IMR-90 (cell line): ENCODE results near the gene IQUB. TPM values are rescaled to one million over a fixed set of nuclear protein-coding genes. Genes with fewer than 3 reads are reported as not detected.

Experiments used
- ATAC-seq: fragments of 200-7000 bp; cut with Tn5 transposase; 2 replicates; pipeline ENCODE4 v1.9.1; 2020; ENCODE audit warnings: low read depth, mild to moderate bottlenecking, moderate library complexity
- BruUV-seq: library from RNA; stranded (reverse); fragments of 400-500 nt; replicated peaks from 2 replicates; lab custom pipeline; 2021; lab: Mats Ljungman, UMichigan
- CTCF ChIA-PET: fragments of 300-600 bp; formaldehyde crosslinking; extraction: SDS; loops from one replicate; lab custom pipeline; 2021; ENCODE audit warnings: antibody characterized with exemption; lab: Yijun Ruan, JAX
- POLR2A ChIA-PET: fragments of 300-600 bp; sonication (Branson Sonifier 250); formaldehyde crosslinking; loops from one replicate; lab custom pipeline; 2022; ENCODE audit warnings: antibody characterized with exemption; ENCODE audit not compliant: unreplicated experiment; lab: Charles Lee
- DNase-seq: peaks from one replicate; pipeline ENCODE4 v3.0.0; 2013
- H2AFZ ChIP-seq: replicated peaks from 2 replicates; pipeline ENCODE3; 2013; ENCODE audit warnings: low read length, mild to moderate bottlenecking; ENCODE audit not compliant: poor library complexity
- H2AK5ac ChIP-seq: 2 replicates; pipeline ENCODE4 v1.6.1; 2013; ENCODE audit warnings: low read depth, low read length, inconsistent platforms
- H2AK9ac ChIP-seq: replicated peaks from 2 replicates; pipeline ENCODE3; 2013; ENCODE audit warnings: mild to moderate bottlenecking, low read depth, low read length, moderate library complexity; ENCODE audit not compliant: poor library complexity
- H2BK120ac ChIP-seq: 2 replicates; pipeline ENCODE4 v1.6.1; 2013; ENCODE audit warnings: low read depth, low read length, inconsistent platforms
- H2BK15ac ChIP-seq: 3 replicates; pipeline ENCODE4 v1.6.1; 2013; ENCODE audit warnings: low read depth, low read length, inconsistent platforms
- H2BK20ac ChIP-seq: 2 replicates; pipeline ENCODE4 v1.6.1; 2013; ENCODE audit warnings: low read depth, mild to moderate bottlenecking, inconsistent platforms, low read length, moderate library complexity
- H2BK5ac ChIP-seq: 2 replicates; pipeline ENCODE4 v1.6.1; 2013; ENCODE audit warnings: mild to moderate bottlenecking, low read depth, low read length, inconsistent platforms; ENCODE audit not compliant: poor library complexity, severe bottlenecking
- H3K14ac ChIP-seq: replicated peaks from 2 replicates; pipeline ENCODE4 v1.6.1; 2013; ENCODE audit warnings: low read depth, low read length, inconsistent platforms
- H3K18ac ChIP-seq: 2 replicates; pipeline ENCODE4 v1.6.1; 2013; ENCODE audit warnings: low read depth, low read length, control low read depth
- H3K23ac ChIP-seq: 2 replicates; pipeline ENCODE4 v1.6.1; 2013; ENCODE audit warnings: low read depth, low read length, inconsistent platforms
- H3K27ac ChIP-seq: 2 replicates; pipeline ENCODE4 v1.5.1; 2013; ENCODE audit warnings: mild to moderate bottlenecking, control low read depth, low read length; ENCODE audit not compliant: insufficient read depth
- H3K27me3 ChIP-seq: 2 replicates; pipeline ENCODE4 v1.6.1; 2013; ENCODE audit warnings: low read length; ENCODE audit not compliant: control insufficient read depth, insufficient read depth
- H3K36me3 ChIP-seq: 2 replicates; pipeline ENCODE4 v1.6.1; 2013; ENCODE audit warnings: low read length, mixed read lengths; ENCODE audit not compliant: control insufficient read depth, insufficient read depth
- H3K4ac ChIP-seq: 2 replicates; pipeline ENCODE4 v1.6.1; 2013; ENCODE audit warnings: low read depth, low read length, inconsistent platforms
- H3K4me1 ChIP-seq: 2 replicates; pipeline ENCODE4 v1.6.1; 2013; ENCODE audit warnings: low read length, mixed read lengths; ENCODE audit not compliant: control insufficient read depth, insufficient read depth
- H3K4me2 ChIP-seq: 2 replicates; pipeline ENCODE4 v1.6.1; 2013; ENCODE audit warnings: low read depth, mild to moderate bottlenecking, control low read depth, low read length, moderate library complexity
- H3K4me3 ChIP-seq: 2 replicates; pipeline ENCODE4 v1.5.1; 2013; ENCODE audit warnings: low read depth, mild to moderate bottlenecking, control low read depth, low read length, moderate library complexity; ENCODE audit not compliant: insufficient read depth
- H3K56ac ChIP-seq: 2 replicates; pipeline ENCODE4 v1.6.1; 2013; ENCODE audit warnings: low read length, inconsistent platforms; ENCODE audit not compliant: insufficient read depth; ENCODE audit errors: extremely low read depth
- H3K79me1 ChIP-seq, 2 experiments: 2 replicates each; pipeline ENCODE4 v1.6.1; 2013; ENCODE audit warnings: low read length in 2 of 2, inconsistent platforms in 1 of 2, low read depth in 1 of 2
- H3K9ac ChIP-seq: 2 replicates; pipeline ENCODE4 v1.6.1; 2013; ENCODE audit warnings: low read depth, low read length, control low read depth
- H3K9me1 ChIP-seq: 2 replicates; pipeline ENCODE4 v1.6.1; 2013; ENCODE audit warnings: low read length, inconsistent platforms; ENCODE audit not compliant: insufficient read depth
- H3K9me3 ChIP-seq: 2 replicates; pipeline ENCODE4 v1.6.1; 2013; ENCODE audit warnings: low read length; ENCODE audit not compliant: control insufficient read depth, insufficient read depth
- H4K20me1 ChIP-seq: 2 replicates; pipeline ENCODE4 v1.6.1; 2013; ENCODE audit warnings: low read length, inconsistent platforms; ENCODE audit not compliant: insufficient read depth
- H4K5ac ChIP-seq: 2 replicates; pipeline ENCODE4 v1.6.1; 2013; ENCODE audit warnings: mild to moderate bottlenecking, low read depth, low read length, control low read depth
- H4K8ac ChIP-seq, 2 experiments: 2 replicates each; pipeline ENCODE4 v1.6.1; 2013; ENCODE audit warnings: low read depth in 2 of 2, low read length in 2 of 2, control low read depth in 1 of 2, inconsistent platforms in 1 of 2
- H4K91ac ChIP-seq: 2 replicates; pipeline ENCODE4 v1.6.1; 2013; ENCODE audit warnings: low read depth, low read length, inconsistent platforms; ENCODE audit not compliant: insufficient read depth
- BHLHE40 ChIP-seq: fragments of 150-350 bp; IDR thresholded peaks from 2 replicates; pipeline ENCODE4 v1.6.1; 2016; ENCODE audit warnings: mild to moderate bottlenecking, low read depth, low read length
- CEBPB ChIP-seq: IDR thresholded peaks from 2 replicates; pipeline ENCODE4 v1.6.1; 2012; ENCODE audit warnings: low read depth, low read length, improper control_type of control experiment
- FOS ChIP-seq: fragments of 150-350 bp; IDR thresholded peaks from 2 replicates; pipeline ENCODE4 v1.6.1; 2016; ENCODE audit warnings: low read depth, low read length
- MAFK ChIP-seq: IDR thresholded peaks from 2 replicates; pipeline ENCODE4 v1.6.1; 2012; ENCODE audit warnings: low read depth, low read length, improper control_type of control experiment
- MAZ ChIP-seq: IDR thresholded peaks from 2 replicates; pipeline ENCODE4 v1.6.1; 2012; ENCODE audit warnings: low read depth, mild to moderate bottlenecking, low read length, improper control_type of control experiment, moderate library complexity, borderline replicate concordance
- MXI1 ChIP-seq: IDR thresholded peaks from 2 replicates; pipeline ENCODE4 v1.6.1; 2012; ENCODE audit warnings: low read depth, mild to moderate bottlenecking, low read length, moderate library complexity, borderline replicate concordance
- POLR2A ChIP-seq: IDR thresholded peaks from 2 replicates; pipeline ENCODE4 v1.6.1; 2012; ENCODE audit warnings: mild to moderate bottlenecking, low read depth, low read length
- RAD21 ChIP-seq: IDR thresholded peaks from 2 replicates; pipeline ENCODE4 v1.6.1; 2012; ENCODE audit warnings: low read length, improper control_type of control experiment
- RCOR1 ChIP-seq: IDR thresholded peaks from 2 replicates; pipeline ENCODE4 v1.6.1; 2012; ENCODE audit warnings: mild to moderate bottlenecking, low read length, improper control_type of control experiment; ENCODE audit not compliant: insufficient replicate concordance
- RFX5 ChIP-seq: IDR thresholded peaks from 2 replicates; pipeline ENCODE4 v1.8.0; 2012; ENCODE audit warnings: low read depth, mild to moderate bottlenecking, low read length, moderate library complexity
- SMC3 ChIP-seq: fragments of 150-350 bp; IDR thresholded peaks from 2 replicates; pipeline ENCODE4 v1.6.1; 2016; ENCODE audit warnings: low read depth, mild to moderate bottlenecking, antibody characterized with exemption, low read length, moderate library complexity
- USF2 ChIP-seq: fragments of 150-350 bp; IDR thresholded peaks from 2 replicates; pipeline ENCODE4 v1.6.1; 2017; ENCODE audit warnings: mild to moderate bottlenecking, antibody characterized with exemption, low read length, low read depth
- WGBS, 2 experiments: methylation state at CpG; one replicate each; pipeline versions ENCODE4 v1.1.5 to v1.1.7; 2013; ENCODE audit warnings: missing lambda C conversion rate in 2 of 2; ENCODE audit not compliant: insufficient read length in 1 of 2; ENCODE audit errors: extremely low coverage in 2 of 2; 5-methylcytosine and 5-hydroxymethylcytosine counted together
- dilution Hi-C: fragments of 300-500 bp; cut with HindIII; formaldehyde crosslinking; loops from one replicate; pipeline ENCODE4 v1.14.3; 2018; ENCODE audit warnings: low sequenced_read_pairs; ENCODE audit not compliant: unreplicated experiment
- in situ Hi-C: fragments of 300-500 bp; cut with MboI; formaldehyde crosslinking; loops from 3 replicates; pipeline ENCODE4 v1.14.3; 2019; ENCODE audit warnings: low sequenced_read_pairs, inconsistent platforms, mixed read lengths
- intact Hi-C: fragments of 100-400 bp; cut with micrococcal nuclease; formaldehyde crosslinking; loops from 2 replicates; pipeline ENCODE4 v1.10.0; 2022
- polyA plus RNA-seq, 3 experiments: library from polyadenylated mRNA; depleted of rRNA; stranded (reverse); fragments of >200 nt; gene quantifications; 2 replicates each; pipeline ENCODE4 v1.2.3, GENCODE V29; 2012; ENCODE audit warnings: low replicate concordance in 1 of 3
- total RNA-seq: library from RNA; depleted of rRNA; stranded (reverse); fragments of >200 nt; gene quantifications from 2 replicates; pipeline ENCODE4 v1.2.3, GENCODE V29; 2012

The IQUB gene
- total and polyA plus RNA-seq, 2 of the 4 experiments (the other 2 are of a cell fraction) = 0.05 to 0.18 TPM

- Histone ChIP-seq H3K4ac (no peak overlapping the region), H2AK5ac (no peak overlapping the region), H3K4me1 (no peaks in the 10 kb centered on the region), H2BK15ac (no peak overlapping the region), H2AK9ac (no peak overlapping the region), H3K56ac (no peak overlapping the region), H3K9me1 (no peaks in the 10 kb centered on the region), H3K27ac (no peak overlapping the region), H2BK120ac (no peak overlapping the region), H3K27me3 (no peaks in the 10 kb centered on the region), H3K18ac (no peak overlapping the region), H3K4me3 (no peak overlapping the region), H4K5ac (no peak overlapping the region), H3K79me1 (no peaks in the 10 kb centered on the region), H3K23ac (no peak overlapping the region), H4K20me1 (no peaks in the 10 kb centered on the region), H4K8ac (no peak overlapping the region), H3K9me3 (no peaks in the 10 kb centered on the region), H2AFZ (no peak overlapping the region), H3K4me2 (no peak overlapping the region), H3K36me3 (no peaks in the 10 kb centered on the region), H2BK5ac (no peak overlapping the region), H4K91ac (no peak overlapping the region), H3K14ac (no peak overlapping the region), H2BK20ac (no peak overlapping the region), H3K9ac (no peak overlapping the region)
- intact Hi-C loops = no loop called here
- dilution Hi-C loops = no loop called here
- BruUV-seq = no TSS peak
- WGBS, 2 experiments = no CpG with 5 or more reads among the region's 5 CpGs
- in situ Hi-C loops = no loop called here
- DNase-seq (no peak), ATAC-seq (no peak)
- ChIA-PET POLR2A (no interaction called here), CTCF (no interaction called here)
- no peak for TF ChIP-seq MAZ
- no peak for TF ChIP-seq SMC3
- TF ChIP-seq POLR2A = no peak
- TF ChIP-seq CEBPB = no peak
- no peak for TF ChIP-seq RFX5
- TF ChIP-seq RCOR1 = no peak
- no peak for TF ChIP-seq MXI1
- no peak for TF ChIP-seq USF2
- no peak for TF ChIP-seq RAD21
- no peak for TF ChIP-seq FOS
- no peak for TF ChIP-seq BHLHE40
- no peak for TF ChIP-seq MAFK
Observed at GRCh38 chr7:123502201-123502600, 32.2 kb downstream of the IQUB start.
